Epithelial cell of esophagus (primary cell): ENCODE data around the gene GPR101.
"Not testable (repeated sequence)": the region's sequence is repeated elsewhere in the genome, so short reads cannot be mapped to it uniquely, and the experiment has no call there.

Experiments used
- DNase-seq: peaks from one replicate; pipeline ENCODE4 v3.0.0; 2010; ENCODE audit warnings: low read depth
- H3K4me3 ChIP-seq: 2 replicates; pipeline ENCODE4 v1.5.1; 2011; ENCODE audit warnings: mild to moderate bottlenecking, low read length, control low read depth
- TF ChIP-seq, protein P1 (sequence below): IDR thresholded peaks from 2 replicates; pipeline ENCODE4 v1.5.1; 2011; ENCODE audit warnings: low read depth, mild to moderate bottlenecking, low read length, control low read depth, inconsistent platforms; ENCODE audit not compliant: insufficient read depth; ENCODE audit errors: missing control alignments

The GPR101 gene

GRCh38 chrX:137028699-137029098 lies 5.1 kb downstream of the GPR101 start:
- DNase-seq = no peak
- no peak overlapping the region for H3K4me3 ChIP-seq
- TF ChIP-seq, protein P1, sequence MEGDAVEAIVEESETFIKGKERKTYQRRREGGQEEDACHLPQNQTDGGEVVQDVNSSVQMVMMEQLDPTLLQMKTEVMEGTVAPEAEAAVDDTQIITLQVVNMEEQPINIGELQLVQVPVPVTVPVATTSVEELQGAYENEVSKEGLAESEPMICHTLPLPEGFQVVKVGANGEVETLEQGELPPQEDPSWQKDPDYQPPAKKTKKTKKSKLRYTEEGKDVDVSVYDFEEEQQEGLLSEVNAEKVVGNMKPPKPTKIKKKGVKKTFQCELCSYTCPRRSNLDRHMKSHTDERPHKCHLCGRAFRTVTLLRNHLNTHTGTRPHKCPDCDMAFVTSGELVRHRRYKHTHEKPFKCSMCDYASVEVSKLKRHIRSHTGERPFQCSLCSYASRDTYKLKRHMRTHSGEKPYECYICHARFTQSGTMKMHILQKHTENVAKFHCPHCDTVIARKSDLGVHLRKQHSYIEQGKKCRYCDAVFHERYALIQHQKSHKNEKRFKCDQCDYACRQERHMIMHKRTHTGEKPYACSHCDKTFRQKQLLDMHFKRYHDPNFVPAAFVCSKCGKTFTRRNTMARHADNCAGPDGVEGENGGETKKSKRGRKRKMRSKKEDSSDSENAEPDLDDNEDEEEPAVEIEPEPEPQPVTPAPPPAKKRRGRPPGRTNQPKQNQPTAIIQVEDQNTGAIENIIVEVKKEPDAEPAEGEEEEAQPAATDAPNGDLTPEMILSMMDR = no peak

GRCh38 chrX:137025930-137026329 lies 7.9 kb downstream of the GPR101 start:
- TF ChIP-seq, protein P1 = no peak

GRCh38 chrX:137000236-137000635 lies 33.6 kb downstream of the GPR101 start:
- not testable (repeated sequence) for DNase-seq, H3K4me3 ChIP-seq

More at GRCh38 chrX:137025930-137026329, 7.9 kb downstream of the GPR101 start:
- DNase-seq = no peak
- H3K4me3 ChIP-seq = no peak overlapping the region

- no peak for DNase-seq
Observed at GRCh38 chrX:136999024-136999423, 34.8 kb downstream of the GPR101 start.

More at GRCh38 chrX:136999024-136999423, 34.8 kb downstream of the GPR101 start:
- TF ChIP-seq, protein P1 = no peak
- no peak overlapping the region for H3K4me3 ChIP-seq
